Calu3 (cell line): Measurements from ENCODE around the gene PACS2. TPM values are rescaled to one million over a fixed set of nuclear protein-coding genes. Genes with fewer than 3 reads are reported as not detected.
A peak's percentile ranks its signal among the peaks of the same experiment; 100 is the strongest.

Source experiments
- BruUV-seq: library from RNA; stranded (reverse); fragments of 400-500 nt; replicated peaks from 2 replicates; lab custom pipeline; 2021; lab: Mats Ljungman, UMichigan
- CTCF ChIA-PET: fragments of 300-600 bp; sonication (Branson Sonifier 250); formaldehyde crosslinking; loops from one replicate; lab custom pipeline; 2022; ENCODE audit warnings: antibody characterized with exemption; lab: Charles Lee
- DNase-seq: peaks from one replicate; pipeline ENCODE4 v3.0.0; 2022
- H3K27ac Mint-ChIP-seq: one replicate; pipeline ENCODE4 v1.8.0; 2022; ENCODE audit warnings: mixed read lengths; ENCODE audit not compliant: unreplicated experiment
- H3K27me3 Mint-ChIP-seq: one replicate; pipeline ENCODE4 v1.8.0; 2022; ENCODE audit warnings: mixed read lengths; ENCODE audit not compliant: unreplicated experiment
- H3K36me3 Mint-ChIP-seq: one replicate; pipeline ENCODE4 v1.8.0; 2022; ENCODE audit warnings: mild to moderate bottlenecking, moderate library complexity, mixed read lengths; ENCODE audit not compliant: insufficient read depth, unreplicated experiment
- H3K4me1 Mint-ChIP-seq: one replicate; pipeline ENCODE4 v1.8.0; 2022; ENCODE audit warnings: mild to moderate bottlenecking, low read depth, mixed read lengths; ENCODE audit not compliant: unreplicated experiment
- H3K4me3 Mint-ChIP-seq: one replicate; pipeline ENCODE4 v1.8.0; 2022; ENCODE audit warnings: mild to moderate bottlenecking, low read depth, moderate library complexity, mixed read lengths; ENCODE audit not compliant: unreplicated experiment
- H3K9me3 Mint-ChIP-seq: one replicate; pipeline ENCODE4 v1.8.0; 2022; ENCODE audit warnings: low read depth, mixed read lengths; ENCODE audit not compliant: unreplicated experiment
- CTCF ChIP-seq: fragments of 200-600 bp; IDR thresholded peaks from one replicate; pipeline ENCODE4 v1.8.0; 2022; ENCODE audit warnings: antibody characterized with exemption; ENCODE audit not compliant: unreplicated experiment
- intact Hi-C: fragments of 100-400 bp; cut with micrococcal nuclease; formaldehyde crosslinking; loops from one replicate; pipeline ENCODE4 v1.10.0; 2022; ENCODE audit not compliant: unreplicated experiment
- total RNA-seq: library from RNA; stranded (reverse); gene quantifications from 2 replicates; pipeline ENCODE4 v1.2.3, GENCODE V29; 2022

PACS2 gene
- total RNA-seq, 1 experiment from 2014 or later, result 77.3 TPM

- CTCF ChIA-PET, result interaction anchor here (0.5 to 0.7 kb wide), 2 partner anchors 31 to 164 kb away, joined by 3 to 5 read pairs; no protein-coding TSS in a partner anchor
These were observed 49.5 kb downstream of the PACS2 start for GRCh38 chr14:105363847-105364708.

GRCh38 chr14:105365101-105365500 lies 50.6 kb downstream of the PACS2 start:
- Mint-ChIP-seq H3K4me1 (no peaks in the 10 kb centered on the region), H3K27ac (no peak overlapping the region), H3K36me3 (peaks cover 13% of the 10 kb centered on the region), H3K9me3 (no peaks in the 10 kb centered on the region), H3K4me3 (no peak overlapping the region), H3K27me3 (no peaks in the 10 kb centered on the region)
- DNase-seq, result no peak
- intact Hi-C loops, result no loop called here
- CTCF ChIA-PET, result interaction anchor here (0.7 kb wide), 1 partner anchor 32 kb away, joined by 3 read pairs; no protein-coding TSS in a partner anchor
- no peak for TF ChIP-seq CTCF
- BruUV-seq, result no TSS peak

More at GRCh38 chr14:105363847-105364708, 49.5 kb downstream of the PACS2 start:
- H3K27ac Mint-ChIP-seq, result no peak overlapping the region
- no peaks in the 10 kb centered on the region for H3K27me3 Mint-ChIP-seq
- peaks cover 8% of the 10 kb centered on the region for H3K36me3 Mint-ChIP-seq
- peak overlapping the region; percentile 17 for H3K4me3 Mint-ChIP-seq
- DNase-seq, result peak; percentile 32
- no TSS peak for BruUV-seq
- H3K4me1 Mint-ChIP-seq, result no peaks in the 10 kb centered on the region
- H3K9me3 Mint-ChIP-seq, result no peaks in the 10 kb centered on the region
- intact Hi-C loops, result no loop called here
- no peak for TF ChIP-seq CTCF

- no peak for DNase-seq
- no peak overlapping the region for H3K27ac Mint-ChIP-seq
- no peaks in the 10 kb centered on the region for H3K9me3 Mint-ChIP-seq
- intact Hi-C loops, result no loop called here
- TF ChIP-seq CTCF, result no peak
- no TSS peak for BruUV-seq
- CTCF ChIA-PET, result no interaction called here
- no peak overlapping the region for H3K4me3 Mint-ChIP-seq
- peaks cover 13% of the 10 kb centered on the region for H3K36me3 Mint-ChIP-seq
- H3K27me3 Mint-ChIP-seq, result no peaks in the 10 kb centered on the region
- no peaks in the 10 kb centered on the region for H3K4me1 Mint-ChIP-seq
These were observed 51.1 kb downstream of the PACS2 start for GRCh38 chr14:105365681-105366080.

- BruUV-seq, result no TSS peak
- intact Hi-C loops, result no loop called here
- H3K4me1 Mint-ChIP-seq, result no peaks in the 10 kb centered on the region
- no peaks in the 10 kb centered on the region for H3K27me3 Mint-ChIP-seq
- CTCF ChIA-PET, result no interaction called here
- H3K9me3 Mint-ChIP-seq, result no peaks in the 10 kb centered on the region
- H3K4me3 Mint-ChIP-seq, result no peak overlapping the region
- no peak overlapping the region for H3K27ac Mint-ChIP-seq
- no peak for TF ChIP-seq CTCF
- peaks cover 19% of the 10 kb centered on the region for H3K36me3 Mint-ChIP-seq
- no peak for DNase-seq
These were observed 52.0 kb downstream of the PACS2 start for GRCh38 chr14:105366386-105367074.
